Cardiac fibroblast (primary cell): Measurements from ENCODE around the gene DDN.

Source experiments
- DNase-seq, 2 donors: peaks; one replicate each; pipeline versions ENCODE4 v3.0.0 to v3.0.0-alpha.2; 2010; ENCODE audit warnings: low read depth in 2 of 2
- H3K4me3 ChIP-seq, 2 donors: replicated peaks in 1 of 2; 1 replicate in 1 of 2; 2 replicates in 1 of 2; pipeline ENCODE4 v1.5.1; 2011; ENCODE audit warnings: low read depth in 2 of 2, low read length in 2 of 2, mild to moderate bottlenecking in 2 of 2, moderate library complexity in 1 of 2
- TF ChIP-seq, protein P1 (sequence below): IDR thresholded peaks from one replicate; pipeline ENCODE4 v1.5.1; 2011; ENCODE audit warnings: low read depth, mild to moderate bottlenecking, low read length, inconsistent platforms

DDN gene

GRCh38 chr12:48970702-48971334, 28.4 kb downstream of the DDN start:
- TF ChIP-seq, protein P1, sequence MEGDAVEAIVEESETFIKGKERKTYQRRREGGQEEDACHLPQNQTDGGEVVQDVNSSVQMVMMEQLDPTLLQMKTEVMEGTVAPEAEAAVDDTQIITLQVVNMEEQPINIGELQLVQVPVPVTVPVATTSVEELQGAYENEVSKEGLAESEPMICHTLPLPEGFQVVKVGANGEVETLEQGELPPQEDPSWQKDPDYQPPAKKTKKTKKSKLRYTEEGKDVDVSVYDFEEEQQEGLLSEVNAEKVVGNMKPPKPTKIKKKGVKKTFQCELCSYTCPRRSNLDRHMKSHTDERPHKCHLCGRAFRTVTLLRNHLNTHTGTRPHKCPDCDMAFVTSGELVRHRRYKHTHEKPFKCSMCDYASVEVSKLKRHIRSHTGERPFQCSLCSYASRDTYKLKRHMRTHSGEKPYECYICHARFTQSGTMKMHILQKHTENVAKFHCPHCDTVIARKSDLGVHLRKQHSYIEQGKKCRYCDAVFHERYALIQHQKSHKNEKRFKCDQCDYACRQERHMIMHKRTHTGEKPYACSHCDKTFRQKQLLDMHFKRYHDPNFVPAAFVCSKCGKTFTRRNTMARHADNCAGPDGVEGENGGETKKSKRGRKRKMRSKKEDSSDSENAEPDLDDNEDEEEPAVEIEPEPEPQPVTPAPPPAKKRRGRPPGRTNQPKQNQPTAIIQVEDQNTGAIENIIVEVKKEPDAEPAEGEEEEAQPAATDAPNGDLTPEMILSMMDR: no peak
- H3K4me3 ChIP-seq: no peak overlapping the region
- no peak for DNase-seq

GRCh38 chr12:48969833-48970701, 29.1 kb downstream of the DDN start:
- TF ChIP-seq, protein P1: no peak
- no peak overlapping the region for H3K4me3 ChIP-seq
- no peak for DNase-seq

- no peak for DNase-seq
- TF ChIP-seq, protein P1: no peak
- no peak overlapping the region for H3K4me3 ChIP-seq
These were observed 29.9 kb downstream of the DDN start for GRCh38 chr12:48969160-48969771.

GRCh38 chr12:48968467-48968866, 30.7 kb downstream of the DDN start:
- TF ChIP-seq, protein P1: no peak
- H3K4me3 ChIP-seq: no peak overlapping the region
- no peak for DNase-seq

DNA sequence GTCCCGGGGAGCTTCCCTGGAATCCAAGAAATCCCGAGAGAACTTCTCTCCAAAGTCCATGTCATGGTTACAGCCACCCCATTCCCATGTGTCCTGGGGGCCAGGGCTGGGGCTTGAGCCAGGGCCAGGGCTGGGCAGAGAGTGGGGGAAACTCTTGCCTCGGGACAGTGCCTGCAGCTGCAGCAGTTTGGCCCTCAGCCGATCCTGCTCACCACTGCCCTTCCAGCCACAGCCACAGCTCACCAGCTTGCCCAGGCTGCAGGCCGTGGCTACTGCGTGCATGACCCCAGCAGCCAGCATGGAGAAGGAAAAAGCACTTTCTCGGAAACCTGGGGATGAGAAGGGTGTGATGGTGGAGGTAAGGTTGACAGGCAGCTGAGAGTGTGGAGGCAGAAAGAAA, 31.2 kb downstream of the DDN start:
- TF ChIP-seq, protein P1: no peak
- no peak overlapping the region for H3K4me3 ChIP-seq
- DNase-seq: no peak

DNA sequence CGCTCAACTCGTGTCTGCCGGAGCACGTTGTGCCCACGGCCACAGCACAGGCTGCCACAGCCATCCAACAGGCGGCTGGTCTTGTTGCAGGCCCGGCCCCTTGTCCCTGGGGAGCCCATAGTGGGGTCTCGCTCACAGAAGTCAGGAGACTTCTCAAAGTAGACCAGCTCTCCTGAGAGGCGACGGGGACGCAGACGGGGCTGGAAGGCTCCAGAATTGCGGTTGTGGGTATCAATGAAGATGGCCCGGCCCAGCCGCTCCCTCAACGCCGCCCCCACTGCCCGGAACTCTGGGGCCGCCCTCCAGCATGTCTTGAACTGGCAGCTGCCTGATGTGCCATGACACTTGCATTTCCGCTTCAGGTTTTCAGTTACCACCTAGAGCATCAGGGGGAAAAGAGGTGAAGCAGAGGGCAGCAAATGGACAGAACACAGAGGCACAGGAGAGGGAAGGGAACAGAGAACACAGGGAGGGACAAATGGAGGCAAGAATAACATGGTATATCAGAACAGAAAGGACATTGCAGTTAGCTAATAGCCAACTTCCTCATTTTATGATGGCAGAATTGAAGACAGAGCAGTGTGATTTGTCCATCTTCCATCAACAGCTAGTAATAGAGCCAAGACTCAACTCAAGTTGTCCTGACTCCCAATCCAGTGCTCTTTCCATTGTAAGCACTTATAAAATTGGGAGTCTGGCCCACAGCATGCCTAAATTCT, 32.8 kb downstream of the DDN start:
- no peak for DNase-seq
- no peak overlapping the region for H3K4me3 ChIP-seq
- TF ChIP-seq, protein P1: no peak
